SK-N-SH (cell line): ENCODE results near the gene PDK2.

ENCODE experiments used
- EP300 ChIP-seq, 2 experiments: IDR thresholded peaks; 2 replicates each; pipeline versions ENCODE4 v1.4.0 to v1.6.1; 2012; ENCODE audit warnings: borderline replicate concordance in 1 of 2, low read depth in 1 of 2, low read length in 1 of 2
- EZH2phosphoT487 ChIP-seq: fragments of 200-600 bp; sonication (generic); IDR thresholded peaks from 2 replicates; pipeline ENCODE4 v1.6.1; 2017; ENCODE audit warnings: low read depth, mixed run types, mild to moderate bottlenecking, antibody characterized with exemption, moderate library complexity, borderline replicate concordance
- FOSL2 ChIP-seq: IDR thresholded peaks from 2 replicates; pipeline ENCODE4 v1.4.0; 2012; ENCODE audit warnings: low read depth, mild to moderate bottlenecking, moderate library complexity, borderline replicate concordance
- MEF2A ChIP-seq: IDR thresholded peaks from 2 replicates; pipeline ENCODE4 v1.4.0; 2012; ENCODE audit warnings: low read depth, borderline replicate concordance
- MXI1 ChIP-seq: IDR thresholded peaks from 2 replicates; pipeline ENCODE4 v1.6.1; 2012; ENCODE audit warnings: mild to moderate bottlenecking, low read depth, low read length, improper control_type of control experiment
- RCOR1 ChIP-seq: fragments of 150-350 bp; IDR thresholded peaks from 2 replicates; pipeline ENCODE4 v1.6.1; 2017; ENCODE audit warnings: antibody characterized with exemption, low read length
- YY1 ChIP-seq: IDR thresholded peaks from 2 replicates; pipeline ENCODE4 v1.4.0; 2012; ENCODE audit warnings: low read depth, mild to moderate bottlenecking
- TF ChIP-seq, protein P1 (sequence below): fragments of 200-600 bp; sonication (generic); IDR thresholded peaks from 2 replicates; pipeline ENCODE4 v1.6.1; 2017; ENCODE audit warnings: antibody characterized with exemption, mild to moderate bottlenecking, moderate library complexity
- TF ChIP-seq, protein P2 (sequence below): fragments of 150-350 bp; IDR thresholded peaks from 2 replicates; pipeline ENCODE4 v1.6.1; 2017; ENCODE audit warnings: antibody characterized with exemption, low read length, low read depth, borderline replicate concordance

DNA sequence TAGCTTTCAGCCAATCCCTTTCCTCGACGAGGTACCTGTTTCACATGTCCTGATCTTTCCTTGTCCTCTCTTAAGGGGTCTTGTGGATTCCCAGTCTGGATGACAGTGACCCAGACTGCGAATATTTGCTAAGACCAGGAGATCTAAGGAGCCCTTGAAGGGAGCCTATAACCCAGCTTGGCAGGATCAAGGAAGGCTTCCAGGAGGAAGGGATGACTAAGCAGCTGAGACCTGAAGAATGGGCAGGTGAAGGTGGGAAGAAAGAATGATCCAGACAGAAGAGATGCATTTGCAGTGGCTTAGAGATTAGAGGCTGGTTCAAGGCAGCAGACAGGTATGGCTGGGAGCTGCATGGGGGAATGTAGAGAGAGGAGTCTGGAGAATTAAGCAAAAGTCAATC is 1.9 kb upstream of the PDK2 start:
- TF ChIP-seq, protein P1, sequence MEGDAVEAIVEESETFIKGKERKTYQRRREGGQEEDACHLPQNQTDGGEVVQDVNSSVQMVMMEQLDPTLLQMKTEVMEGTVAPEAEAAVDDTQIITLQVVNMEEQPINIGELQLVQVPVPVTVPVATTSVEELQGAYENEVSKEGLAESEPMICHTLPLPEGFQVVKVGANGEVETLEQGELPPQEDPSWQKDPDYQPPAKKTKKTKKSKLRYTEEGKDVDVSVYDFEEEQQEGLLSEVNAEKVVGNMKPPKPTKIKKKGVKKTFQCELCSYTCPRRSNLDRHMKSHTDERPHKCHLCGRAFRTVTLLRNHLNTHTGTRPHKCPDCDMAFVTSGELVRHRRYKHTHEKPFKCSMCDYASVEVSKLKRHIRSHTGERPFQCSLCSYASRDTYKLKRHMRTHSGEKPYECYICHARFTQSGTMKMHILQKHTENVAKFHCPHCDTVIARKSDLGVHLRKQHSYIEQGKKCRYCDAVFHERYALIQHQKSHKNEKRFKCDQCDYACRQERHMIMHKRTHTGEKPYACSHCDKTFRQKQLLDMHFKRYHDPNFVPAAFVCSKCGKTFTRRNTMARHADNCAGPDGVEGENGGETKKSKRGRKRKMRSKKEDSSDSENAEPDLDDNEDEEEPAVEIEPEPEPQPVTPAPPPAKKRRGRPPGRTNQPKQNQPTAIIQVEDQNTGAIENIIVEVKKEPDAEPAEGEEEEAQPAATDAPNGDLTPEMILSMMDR: no peak
- no peak for TF ChIP-seq MXI1
- TF ChIP-seq YY1: no peak
- TF ChIP-seq EP300 (IDR thresholded peaks at IDR 0.05; ENCODE audit: borderline replicate concordance in 1 of 2, low read depth in 1 of 2, low read length in 1 of 2): no peak
- no peak for TF ChIP-seq EZH2phosphoT487
- no peak for TF ChIP-seq RCOR1
- no peak for TF ChIP-seq MEF2A
- no peak for TF ChIP-seq FOSL2
- TF ChIP-seq, protein P2, sequence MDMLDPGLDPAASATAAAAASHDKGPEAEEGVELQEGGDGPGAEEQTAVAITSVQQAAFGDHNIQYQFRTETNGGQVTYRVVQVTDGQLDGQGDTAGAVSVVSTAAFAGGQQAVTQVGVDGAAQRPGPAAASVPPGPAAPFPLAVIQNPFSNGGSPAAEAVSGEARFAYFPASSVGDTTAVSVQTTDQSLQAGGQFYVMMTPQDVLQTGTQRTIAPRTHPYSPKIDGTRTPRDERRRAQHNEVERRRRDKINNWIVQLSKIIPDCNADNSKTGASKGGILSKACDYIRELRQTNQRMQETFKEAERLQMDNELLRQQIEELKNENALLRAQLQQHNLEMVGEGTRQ: no peak
